ENCODE data around the gene MAP3K13.

DNA sequence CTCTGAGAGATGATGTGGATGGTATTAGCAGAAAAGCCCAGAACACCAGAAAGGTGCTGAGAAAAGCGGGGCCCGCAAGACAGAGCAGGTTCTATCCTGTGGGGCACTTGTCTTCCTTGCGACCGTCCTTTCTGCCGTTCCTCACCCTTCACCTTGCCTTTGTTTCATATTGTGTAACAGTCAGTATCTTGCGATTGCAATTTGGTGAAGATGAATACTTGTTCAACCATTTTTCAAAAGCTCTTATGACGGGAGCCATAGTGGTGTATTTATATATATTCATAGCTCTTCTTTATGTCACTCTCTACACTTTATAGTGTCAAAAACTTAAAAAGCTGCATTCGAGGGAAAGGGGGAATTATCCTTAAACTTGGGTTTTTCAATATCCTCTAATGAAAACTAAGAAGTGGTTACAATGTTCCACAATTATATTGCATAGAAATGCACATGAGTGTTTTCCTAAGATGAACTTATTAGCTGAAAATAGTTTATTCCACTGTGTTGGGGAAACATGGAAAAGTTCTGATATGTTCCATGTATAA lies 797 bp downstream of the MAP3K13 start:
- no peak for TF ChIP-seq EP300 (IDR thresholded peaks at IDR 0.05)
- TF ChIP-seq POLR2AphosphoS5 (IDR thresholded peaks at IDR 0.05), result no peak
- TF ChIP-seq, protein P1, sequence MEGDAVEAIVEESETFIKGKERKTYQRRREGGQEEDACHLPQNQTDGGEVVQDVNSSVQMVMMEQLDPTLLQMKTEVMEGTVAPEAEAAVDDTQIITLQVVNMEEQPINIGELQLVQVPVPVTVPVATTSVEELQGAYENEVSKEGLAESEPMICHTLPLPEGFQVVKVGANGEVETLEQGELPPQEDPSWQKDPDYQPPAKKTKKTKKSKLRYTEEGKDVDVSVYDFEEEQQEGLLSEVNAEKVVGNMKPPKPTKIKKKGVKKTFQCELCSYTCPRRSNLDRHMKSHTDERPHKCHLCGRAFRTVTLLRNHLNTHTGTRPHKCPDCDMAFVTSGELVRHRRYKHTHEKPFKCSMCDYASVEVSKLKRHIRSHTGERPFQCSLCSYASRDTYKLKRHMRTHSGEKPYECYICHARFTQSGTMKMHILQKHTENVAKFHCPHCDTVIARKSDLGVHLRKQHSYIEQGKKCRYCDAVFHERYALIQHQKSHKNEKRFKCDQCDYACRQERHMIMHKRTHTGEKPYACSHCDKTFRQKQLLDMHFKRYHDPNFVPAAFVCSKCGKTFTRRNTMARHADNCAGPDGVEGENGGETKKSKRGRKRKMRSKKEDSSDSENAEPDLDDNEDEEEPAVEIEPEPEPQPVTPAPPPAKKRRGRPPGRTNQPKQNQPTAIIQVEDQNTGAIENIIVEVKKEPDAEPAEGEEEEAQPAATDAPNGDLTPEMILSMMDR (IDR thresholded peaks at IDR 0.05), result no peak
- no peak for TF ChIP-seq POLR2A (IDR thresholded peaks at IDR 0.05; ENCODE audit: low read depth)

Data from esophagus muscularis mucosa (tissue), 4 donors.